Chondrocyte (in vitro differentiated cells): ENCODE results near the gene RHBDD3. TPM values are rescaled to one million over a fixed set of nuclear protein-coding genes. Genes with fewer than 3 reads are reported as not detected.
A peak's percentile ranks its signal among the peaks of the same experiment; 100 is the strongest.

Experiments
- DNase-seq: peaks from one replicate; pipeline ENCODE4 v3.0.0; 2021; ENCODE audit warnings: mixed read lengths, low spot score
- H3K27ac Mint-ChIP-seq: one replicate; pipeline ENCODE4 v1.8.0; 2021; ENCODE audit warnings: mild to moderate bottlenecking, moderate library complexity, mixed read lengths; ENCODE audit not compliant: unreplicated experiment
- H3K27me3 Mint-ChIP-seq: 2 replicates; pipeline ENCODE4 v1.8.0; 2021; ENCODE audit warnings: low read depth, mixed read lengths
- H3K36me3 Mint-ChIP-seq: 2 replicates; pipeline ENCODE4 v1.8.0; 2021; ENCODE audit warnings: low read depth, mixed read lengths
- H3K4me1 Mint-ChIP-seq: 2 replicates; pipeline ENCODE4 v1.8.0; 2021; ENCODE audit warnings: low read depth, mild to moderate bottlenecking, mixed read lengths
- H3K4me3 Mint-ChIP-seq: one replicate; pipeline ENCODE4 v1.8.0; 2021; ENCODE audit warnings: mild to moderate bottlenecking, moderate library complexity, mixed read lengths; ENCODE audit not compliant: unreplicated experiment
- H3K9me3 Mint-ChIP-seq: 2 replicates; pipeline ENCODE4 v1.8.0; 2021; ENCODE audit warnings: low read depth, mixed read lengths
- CTCF ChIP-seq: fragments of 200-600 bp; sonication (generic); IDR thresholded peaks from 2 replicates; pipeline ENCODE4 v1.5.0; 2021; ENCODE audit warnings: antibody characterized with exemption, mild to moderate bottlenecking, moderate library complexity
- total RNA-seq: library from RNA; stranded (reverse); gene quantifications from 3 replicates; pipeline ENCODE4 v1.2.1, GENCODE V29; 2021

The RHBDD3 gene
- total RNA-seq, 1 donor from 2014 or later = 29.5 TPM

GRCh38 chr22:29266564-29267461, 968 bp downstream of the RHBDD3 start:
- H3K4me3 Mint-ChIP-seq = peak overlapping the region; percentile 88
- peaks cover 8% of the 10 kb centered on the region for H3K36me3 Mint-ChIP-seq
- H3K9me3 Mint-ChIP-seq = no peaks in the 10 kb centered on the region
- H3K27me3 Mint-ChIP-seq = no peaks in the 10 kb centered on the region
- no peak for DNase-seq
- TF ChIP-seq CTCF = no peak
- H3K4me1 Mint-ChIP-seq = peaks cover 43% of the 10 kb centered on the region
- H3K27ac Mint-ChIP-seq = peak overlapping the region; percentile 100

GRCh38 chr22:29265929-29266328, 1.9 kb downstream of the RHBDD3 start:
- H3K4me1 Mint-ChIP-seq = peaks cover 34% of the 10 kb centered on the region
- no peak for DNase-seq
- H3K36me3 Mint-ChIP-seq = peaks cover 7% of the 10 kb centered on the region
- peak overlapping the region; percentile 88 for H3K4me3 Mint-ChIP-seq
- no peaks in the 10 kb centered on the region for H3K9me3 Mint-ChIP-seq
- H3K27ac Mint-ChIP-seq = peak overlapping the region; percentile 100
- no peak for TF ChIP-seq CTCF
- H3K27me3 Mint-ChIP-seq = no peaks in the 10 kb centered on the region

- Mint-ChIP-seq H3K9me3 (no peaks in the 10 kb centered on the region), H3K4me1 (peaks cover 28% of the 10 kb centered on the region), H3K27me3 (no peaks in the 10 kb centered on the region), H3K4me3 (no peak overlapping the region), H3K27ac (no peak overlapping the region), H3K36me3 (peaks cover 5% of the 10 kb centered on the region)
- no peak for DNase-seq
- no peak for TF ChIP-seq CTCF
Observed at GRCh38 chr22:29265305-29265704, 2.5 kb downstream of the RHBDD3 start.

GRCh38 chr22:29263791-29264276, 3.9 kb downstream of the RHBDD3 start:
- no peak for TF ChIP-seq CTCF
- no peak for DNase-seq
- H3K4me3 Mint-ChIP-seq = no peak overlapping the region
- no peaks in the 10 kb centered on the region for H3K27me3 Mint-ChIP-seq
- H3K27ac Mint-ChIP-seq = no peak overlapping the region
- no peaks in the 10 kb centered on the region for H3K9me3 Mint-ChIP-seq
- peaks cover 8% of the 10 kb centered on the region for H3K36me3 Mint-ChIP-seq
- peaks cover 14% of the 10 kb centered on the region for H3K4me1 Mint-ChIP-seq

- Mint-ChIP-seq H3K4me1 (no peaks in the 10 kb centered on the region), H3K27ac (no peak overlapping the region), H3K36me3 (peaks cover 2% of the 10 kb centered on the region), H3K9me3 (no peaks in the 10 kb centered on the region), H3K4me3 (no peak overlapping the region), H3K27me3 (no peaks in the 10 kb centered on the region)
- peak; percentile 90 for DNase-seq
- no peak for TF ChIP-seq CTCF
Observed at GRCh38 chr22:29260601-29261315, 7.0 kb downstream of the RHBDD3 start.
